B cell (primary cell): Measurements from ENCODE around the gene CCDC7. TPM values are rescaled to one million over a fixed set of nuclear protein-coding genes. Genes with fewer than 3 reads are reported as not detected.

Source experiments
- ATAC-seq: fragments of 200-7000 bp; cut with Tn5 transposase; one replicate; pipeline ENCODE4 v1.10.0; 2021; ENCODE audit warnings: low read depth, mild to moderate bottlenecking, moderate number of reproducible peaks, moderate library complexity
- CTCF ChIA-PET: fragments of 350-600 bp; sonication (Branson Sonifier 250); formaldehyde crosslinking; loops from one replicate; lab custom pipeline; 2021; ENCODE audit warnings: antibody characterized with exemption, inconsistent platforms; lab: Charles Lee
- POLR2A ChIA-PET: fragments of 350-600 bp; sonication (Branson Sonifier 250); formaldehyde crosslinking; loops from one replicate; lab custom pipeline; 2021; ENCODE audit warnings: antibody characterized with exemption; lab: Charles Lee
- DNase-seq: peaks from one replicate; pipeline ENCODE4 v3.0.0; 2013
- H2AFZ ChIP-seq: 2 replicates; pipeline ENCODE4 v1.6.1; 2012; ENCODE audit warnings: mild to moderate bottlenecking, low read depth, low read length; ENCODE audit not compliant: insufficient read depth, poor library complexity, severe bottlenecking
- H3K27ac ChIP-seq, 2 donors: 1 replicate in 1 of 2; 2 replicates in 1 of 2; pipeline ENCODE4 v1.5.1; 2012 to 2013; ENCODE audit warnings: low read length in 2 of 2, mild to moderate bottlenecking in 2 of 2, moderate library complexity in 1 of 2
- H3K27me3 ChIP-seq, 4 experiments: fragments of 200-600 bp in 1 of 4; sonication (generic) in 1 of 4; replicated peaks in 1 of 4; 1 replicate in 2 of 4; 2 replicates in 2 of 4; pipeline versions ENCODE4 v1.6.1 to v1.7.0; 2013 to 2016; ENCODE audit warnings: low read length in 3 of 4, mild to moderate bottlenecking in 2 of 4, mixed read lengths in 1 of 4, moderate library complexity in 1 of 4; ENCODE audit not compliant: insufficient read depth in 4 of 4, control insufficient read depth in 3 of 4; ENCODE audit errors: control extremely low read depth in 1 of 4
- H3K36me3 ChIP-seq, 2 experiments: replicated peaks in 1 of 2; 1 replicate in 1 of 2; 2 replicates in 1 of 2; pipeline versions ENCODE4 v1.6.1 to v1.7.1; 2013; ENCODE audit warnings: low read length in 1 of 2; ENCODE audit not compliant: insufficient read depth in 2 of 2, control insufficient read depth in 1 of 2; ENCODE audit errors: control extremely low read depth in 1 of 2, extremely low read depth in 1 of 2
- H3K4me1 ChIP-seq, 2 donors: fragments of 200-600 bp in 1 of 2; sonication (generic) in 1 of 2; 1 replicate in 1 of 2; 2 replicates in 1 of 2; pipeline versions ENCODE4 v1.5.1 to v1.6.1; 2013 to 2017; ENCODE audit warnings: low read length in 2 of 2; ENCODE audit not compliant: control insufficient read depth in 2 of 2, insufficient read depth in 2 of 2
- H3K4me2 ChIP-seq: replicated peaks from 2 replicates; pipeline ENCODE3; 2012; ENCODE audit warnings: mild to moderate bottlenecking, low read depth, low read length; ENCODE audit not compliant: poor library complexity, severe bottlenecking
- H3K4me3 ChIP-seq, 5 experiments: fragments of 200-600 bp in 1 of 5; sonication (generic) in 1 of 5; 1 replicate in 3 of 5; 2 replicates in 2 of 5; pipeline versions ENCODE4 v1.5.1 to v1.7.0; 2011 to 2016; ENCODE audit warnings: low read length in 4 of 5, mild to moderate bottlenecking in 4 of 5, low read depth in 2 of 5, control low read depth in 1 of 5, moderate library complexity in 1 of 5; ENCODE audit not compliant: insufficient read depth in 1 of 5; ENCODE audit errors: control extremely low read depth in 1 of 5, extremely low read depth in 1 of 5
- H3K79me2 ChIP-seq: fragments of 200-600 bp; sonication (generic); one replicate; pipeline ENCODE4 v1.6.0; 2016; ENCODE audit warnings: low read length; ENCODE audit not compliant: control insufficient read depth, insufficient read depth
- H3K9ac ChIP-seq: fragments of 200-600 bp; sonication (generic); 2 replicates; pipeline ENCODE4 v1.6.1; 2017; ENCODE audit warnings: mild to moderate bottlenecking, low read length, moderate library complexity
- H3K9me3 ChIP-seq, 3 donors: one replicate each; pipeline versions ENCODE4 v1.6.1 to v1.7.1; 2013; ENCODE audit warnings: low read length in 2 of 3; ENCODE audit not compliant: control insufficient read depth in 2 of 3, insufficient read depth in 1 of 3; ENCODE audit errors: control extremely low read depth in 1 of 3
- H4K20me1 ChIP-seq: 2 replicates; pipeline ENCODE4 v1.6.0; 2012; ENCODE audit warnings: mild to moderate bottlenecking, low read length; ENCODE audit not compliant: insufficient read depth, control insufficient read depth, poor library complexity, severe bottlenecking
- H3K27ac Mint-ChIP-seq: one replicate; pipeline ENCODE4 v1.8.0; 2021; ENCODE audit warnings: mixed read lengths
- H3K27me3 Mint-ChIP-seq: one replicate; pipeline ENCODE4 v1.8.0; 2021; ENCODE audit warnings: mixed read lengths
- H3K4me1 Mint-ChIP-seq: one replicate; pipeline ENCODE4 v1.8.0; 2021; ENCODE audit warnings: mixed read lengths
- H3K4me3 Mint-ChIP-seq: one replicate; pipeline ENCODE4 v1.8.0; 2021; ENCODE audit warnings: mixed read lengths
- H3K9me3 Mint-ChIP-seq: one replicate; pipeline ENCODE4 v1.8.0; 2022; ENCODE audit warnings: mixed read lengths; ENCODE audit not compliant: insufficient read depth
- CTCF ChIP-seq: fragments of 200-600 bp; IDR thresholded peaks from one replicate; pipeline ENCODE4 v1.8.0; 2022; ENCODE audit warnings: antibody characterized with exemption, mild to moderate bottlenecking
- EZH2 ChIP-seq: IDR thresholded peaks from 2 replicates; pipeline ENCODE4 v1.6.1; 2012; ENCODE audit warnings: borderline replicate concordance, low read depth, mild to moderate bottlenecking, moderate library complexity, low read length; ENCODE audit not compliant: insufficient read depth, poor library complexity, severe bottlenecking
- WGBS: methylation state at CpG from one replicate; pipeline ENCODE4 v1.1.5; 2013; ENCODE audit warnings: missing lambda C conversion rate; ENCODE audit not compliant: insufficient coverage; 5-methylcytosine and 5-hydroxymethylcytosine counted together
- intact Hi-C: fragments of 100-400 bp; cut with micrococcal nuclease; formaldehyde crosslinking; loops from one replicate; pipeline ENCODE4 v1.10.0; 2022
- polyA plus RNA-seq: library from polyadenylated mRNA; depleted of rRNA; stranded (reverse); fragments of >200 nt; gene quantifications from 2 replicates; pipeline ENCODE4 v1.2.3, GENCODE V29; 2012
- total RNA-seq, 2 donors: library from RNA; stranded (reverse); fragments of 120-200 nt in 1 of 2; gene quantifications; 1 replicate in 1 of 2; 2 replicates in 1 of 2; pipeline versions ENCODE4 v1.2.3 to v1.2.4, GENCODE V29; 2013 to 2022

Gene CCDC7
- total and polyA plus RNA-seq, 2 donors (not counting 1 experiment from before 2014, with no cell fraction given) = 2.6 to 26.6 TPM

- Histone ChIP-seq H3K36me3 (no peaks in the 10 kb centered on the region), H3K4me1 (no peaks in the 10 kb centered on the region), H3K4me3 (no peak overlapping the region), H3K9me3 (peaks cover 0 to 13% (median 7%) of the 10 kb centered on the region in 3 donors), H3K27ac (no peak overlapping the region), H2AFZ (no peak overlapping the region), H3K9ac (no peak overlapping the region), H3K27me3 (no peaks in the 10 kb centered on the region), H3K79me2 (no peaks in the 10 kb centered on the region), H3K4me2 (no peak overlapping the region), H4K20me1 (no peaks in the 10 kb centered on the region)
- Mint-ChIP-seq H3K27ac (no peak overlapping the region), H3K9me3 (peaks cover 26% of the 10 kb centered on the region), H3K4me1 (peaks cover 4% of the 10 kb centered on the region), H3K4me3 (no peak overlapping the region), H3K27me3 (no peaks in the 10 kb centered on the region)
- ChIA-PET POLR2A (no interaction called here), CTCF (no interaction called here)
- TF ChIP-seq EZH2 (no peak), CTCF (no peak)
- intact Hi-C loops = no loop called here
- no peak for ATAC-seq
- no CpG with 5 or more reads among the region's 2 CpGs for WGBS
- no peak for DNase-seq
These were observed 170.5 kb downstream of the CCDC7 start for GRCh38 chr10:32616438-32616837.

- ChIA-PET CTCF (no interaction called here), POLR2A (no interaction called here)
- TF ChIP-seq EZH2 = no peak
- TF ChIP-seq CTCF = no peak
- no peaks in the 10 kb centered on the region for H3K79me2 ChIP-seq
- Mint-ChIP-seq H3K4me1 (peaks cover 4% of the 10 kb centered on the region), H3K9me3 (peaks cover 22% of the 10 kb centered on the region), H3K4me3 (no peak overlapping the region), H3K27ac (no peak overlapping the region), H3K27me3 (no peaks in the 10 kb centered on the region)
- no peaks in the 10 kb centered on the region for H3K27me3 ChIP-seq
- DNase-seq = no peak
- no peak overlapping the region for H3K9ac ChIP-seq
- peaks cover 0 to 13% (median 7%) of the 10 kb centered on the region in 3 donors for H3K9me3 ChIP-seq
- intact Hi-C loops = no loop called here
- no peak overlapping the region for H3K27ac ChIP-seq
- H3K4me1 ChIP-seq = no peaks in the 10 kb centered on the region
- H3K36me3 ChIP-seq = no peaks in the 10 kb centered on the region
- H2AFZ ChIP-seq = no peak overlapping the region
- no peak for ATAC-seq
- H3K4me3 ChIP-seq = no peak overlapping the region
- no peaks in the 10 kb centered on the region for H4K20me1 ChIP-seq
- no peak overlapping the region for H3K4me2 ChIP-seq
These were observed 172.5 kb downstream of the CCDC7 start for GRCh38 chr10:32618482-32618881.
